Measurements from ENCODE around the gene TMEM259. TPM values are rescaled to one million over a fixed set of nuclear protein-coding genes. Genes with fewer than 3 reads are reported as not detected.

TMEM259 gene
- total and polyA plus RNA-seq, 9 of the 15 experiments (the other 6 are each of a cell fraction or from before 2014, with no cell fraction given): 0.52 to 231 (median 63.6) TPM

GRCh38 chr19:1039646-1040475 is 18.9 kb upstream of the TMEM259 start, which contains the start of gene ABCA7 (continued):
- TF ChIP-seq NELFE (IDR thresholded peaks at IDR 0.05; ENCODE audit: insufficient read depth, insufficient read length) (no peak), ETV5 (CRISPR knock-in tag; IDR thresholded peaks at IDR 0.05; ENCODE audit: low read depth) (no peak), XRCC3 (IDR thresholded peaks at IDR 0.05) (no peak), ZNF354B (CRISPR knock-in tag; IDR thresholded peaks at IDR 0.05) (no peak), SIX5 (IDR thresholded peaks at IDR 0.05; ENCODE audit: borderline replicate concordance in 1 of 2, insufficient read depth in 1 of 2, low read depth in 1 of 2, low read length in 2 of 2) (no peak), FOXA1 (IDR thresholded peaks at IDR 0.05; ENCODE audit: borderline replicate concordance) (no peak), EP300 (IDR thresholded peaks at IDR 0.05; ENCODE audit: low read length) (no peak), ZZZ3 (IDR thresholded peaks at IDR 0.05) (no peak), STAT6 (CRISPR knock-in tag; IDR thresholded peaks at IDR 0.05) (no peak), OTX1 (CRISPR knock-in tag; IDR thresholded peaks at IDR 0.05) (no peak), CBX2 (IDR thresholded peaks at IDR 0.05; ENCODE audit: insufficient read depth, low read length, poor library complexity, severe bottlenecking) (no peak), CREB3 (tag; conservative IDR thresholded peaks at IDR 0.05; ENCODE audit: low read depth) (no peak), ZEB2 (IDR thresholded peaks at IDR 0.05) (peak; percentile 62; the same call in 1 of the 2 replicates), ZNF134 (CRISPR knock-in tag; conservative IDR thresholded peaks at IDR 0.05) (no peak; the same call in 1 of the 2 replicates), ZNF778 (CRISPR knock-in tag; IDR thresholded peaks at IDR 0.05) (no peak), ZC3H8 (IDR thresholded peaks at IDR 0.05) (no peak), PHB (CRISPR knock-in tag; IDR thresholded peaks at IDR 0.05) (no peak)
- TF ChIP-seq, protein P1, sequence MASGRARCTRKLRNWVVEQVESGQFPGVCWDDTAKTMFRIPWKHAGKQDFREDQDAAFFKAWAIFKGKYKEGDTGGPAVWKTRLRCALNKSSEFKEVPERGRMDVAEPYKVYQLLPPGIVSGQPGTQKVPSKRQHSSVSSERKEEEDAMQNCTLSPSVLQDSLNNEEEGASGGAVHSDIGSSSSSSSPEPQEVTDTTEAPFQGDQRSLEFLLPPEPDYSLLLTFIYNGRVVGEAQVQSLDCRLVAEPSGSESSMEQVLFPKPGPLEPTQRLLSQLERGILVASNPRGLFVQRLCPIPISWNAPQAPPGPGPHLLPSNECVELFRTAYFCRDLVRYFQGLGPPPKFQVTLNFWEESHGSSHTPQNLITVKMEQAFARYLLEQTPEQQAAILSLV (tag; IDR thresholded peaks at IDR 0.05): no peak
- TF ChIP-seq, protein P2, sequence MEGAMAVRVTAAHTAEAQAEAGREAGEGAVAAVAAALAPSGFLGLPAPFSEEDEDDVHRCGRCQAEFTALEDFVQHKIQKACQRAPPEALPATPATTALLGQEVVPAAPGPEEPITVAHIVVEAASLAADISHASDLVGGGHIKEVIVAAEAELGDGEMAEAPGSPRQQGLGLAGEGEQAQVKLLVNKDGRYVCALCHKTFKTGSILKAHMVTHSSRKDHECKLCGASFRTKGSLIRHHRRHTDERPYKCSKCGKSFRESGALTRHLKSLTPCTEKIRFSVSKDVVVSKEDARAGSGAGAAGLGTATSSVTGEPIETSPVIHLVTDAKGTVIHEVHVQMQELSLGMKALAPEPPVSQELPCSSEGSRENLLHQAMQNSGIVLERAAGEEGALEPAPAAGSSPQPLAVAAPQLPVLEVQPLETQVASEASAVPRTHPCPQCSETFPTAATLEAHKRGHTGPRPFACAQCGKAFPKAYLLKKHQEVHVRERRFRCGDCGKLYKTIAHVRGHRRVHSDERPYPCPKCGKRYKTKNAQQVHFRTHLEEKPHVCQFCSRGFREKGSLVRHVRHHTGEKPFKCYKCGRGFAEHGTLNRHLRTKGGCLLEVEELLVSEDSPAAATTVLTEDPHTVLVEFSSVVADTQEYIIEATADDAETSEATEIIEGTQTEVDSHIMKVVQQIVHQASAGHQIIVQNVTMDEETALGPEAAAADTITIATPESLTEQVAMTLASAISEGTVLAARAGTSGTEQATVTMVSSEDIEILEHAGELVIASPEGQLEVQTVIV (CRISPR knock-in tag; IDR thresholded peaks at IDR 0.05; ENCODE audit: borderline replicate concordance): no peak
- TF ChIP-seq, protein P3, sequence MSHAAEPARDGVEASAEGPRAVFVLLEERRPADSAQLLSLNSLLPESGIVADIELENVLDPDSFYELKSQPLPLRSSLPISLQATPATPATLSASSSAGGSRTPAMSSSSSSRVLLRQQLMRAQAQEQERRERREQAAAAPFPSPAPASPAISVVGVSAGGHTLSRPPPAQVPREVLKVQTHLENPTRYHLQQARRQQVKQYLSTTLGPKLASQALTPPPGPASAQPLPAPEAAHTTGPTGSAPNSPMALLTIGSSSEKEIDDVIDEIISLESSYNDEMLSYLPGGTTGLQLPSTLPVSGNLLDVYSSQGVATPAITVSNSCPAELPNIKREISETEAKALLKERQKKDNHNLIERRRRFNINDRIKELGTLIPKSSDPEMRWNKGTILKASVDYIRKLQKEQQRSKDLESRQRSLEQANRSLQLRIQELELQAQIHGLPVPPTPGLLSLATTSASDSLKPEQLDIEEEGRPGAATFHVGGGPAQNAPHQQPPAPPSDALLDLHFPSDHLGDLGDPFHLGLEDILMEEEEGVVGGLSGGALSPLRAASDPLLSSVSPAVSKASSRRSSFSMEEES (CRISPR knock-in tag; IDR thresholded peaks at IDR 0.05): no peak
